22Rv1 (cell line): Measurements from ENCODE around the gene MYLIP.

ENCODE experiments used
- H3K27ac ChIP-seq: fragments of 450-650 bp; 2 replicates; pipeline ENCODE4 v1.5.1; 2017
- CTCF ChIP-seq: fragments of 450-650 bp; IDR thresholded peaks from 2 replicates; pipeline ENCODE4 v1.5.1; 2017; ENCODE audit warnings: mild to moderate bottlenecking
- ZFX ChIP-seq: fragments of 450-650 bp; IDR thresholded peaks from 2 replicates; pipeline ENCODE4 v1.6.1; 2017; ENCODE audit warnings: antibody characterized with exemption, borderline replicate concordance

Gene MYLIP

GRCh38 chr6:16128759-16129622, at the start of gene MYLIP:
MYLIP (plus strand) TSS chr6:16129086; CDS start chr6:16129323, 237 bp downstream.
- H3K27ac ChIP-seq = peak within 1 kb of the TSS; percentile 78
- TF ChIP-seq CTCF = peak; percentile 79
- TF ChIP-seq ZFX = no peak

GRCh38 chr6:16079354-16079753, 49.5 kb upstream of the MYLIP start:
- no peak for TF ChIP-seq CTCF
- no peak for TF ChIP-seq ZFX

GRCh38 chr6:16080204-16080603, 48.7 kb upstream of the MYLIP start:
- TF ChIP-seq CTCF = no peak
- no peak for TF ChIP-seq ZFX
- no peak overlapping the region for H3K27ac ChIP-seq

More at GRCh38 chr6:16079354-16079753, 49.5 kb upstream of the MYLIP start:
- no peak overlapping the region for H3K27ac ChIP-seq

GRCh38 chr6:16081326-16081725, 47.6 kb upstream of the MYLIP start:
- H3K27ac ChIP-seq = no peak overlapping the region
- TF ChIP-seq ZFX (no peak), CTCF (no peak)

- TF ChIP-seq ZFX (no peak), CTCF (no peak)
- no peak overlapping the region for H3K27ac ChIP-seq
Measured at GRCh38 chr6:16082361-16082760, 46.5 kb upstream of the MYLIP start.

- TF ChIP-seq ZFX (no peak), CTCF (no peak)
- H3K27ac ChIP-seq = no peak overlapping the region
Measured at GRCh38 chr6:16086965-16087364, 41.9 kb upstream of the MYLIP start.

- TF ChIP-seq CTCF (no peak), ZFX (no peak)
Measured at GRCh38 chr6:16087386-16087785, 41.5 kb upstream of the MYLIP start.

More at GRCh38 chr6:16087386-16087785, 41.5 kb upstream of the MYLIP start:
- H3K27ac ChIP-seq = no peak overlapping the region
